DOHH2 (cell line): ENCODE results near the gene TSPAN2.

Experiments used
- H3F3A ChIP-seq: fragments of 200-600 bp; sonication (generic), shearing (Covaris generic); 2 replicates; pipeline ENCODE4 v1.6.0; 2016; ENCODE audit warnings: antibody characterized with exemption, mild to moderate bottlenecking; ENCODE audit not compliant: control insufficient read depth, insufficient read depth
- H3K27ac ChIP-seq: fragments of 200-600 bp; sonication (generic); 2 replicates; pipeline ENCODE4 v1.5.1; 2014; ENCODE audit warnings: low read depth, mild to moderate bottlenecking, low read length, moderate library complexity
- H3K27me3 ChIP-seq: fragments of 200-600 bp; sonication (generic); 2 replicates; pipeline ENCODE4 v1.6.1; 2014; ENCODE audit warnings: mild to moderate bottlenecking, low read length, mixed read lengths; ENCODE audit not compliant: control insufficient read depth
- H3K36me3 ChIP-seq: fragments of 200-600 bp; sonication (generic); 2 replicates; pipeline ENCODE4 v1.6.1; 2014; ENCODE audit warnings: mild to moderate bottlenecking, low read length, moderate library complexity, mixed read lengths; ENCODE audit not compliant: control insufficient read depth
- H3K4me1 ChIP-seq: fragments of 200-600 bp; sonication (generic); 2 replicates; pipeline ENCODE4 v1.6.1; 2014; ENCODE audit warnings: mild to moderate bottlenecking, low read length, mixed read lengths; ENCODE audit not compliant: control insufficient read depth
- H3K4me2 ChIP-seq: fragments of 200-600 bp; sonication (generic); 2 replicates; pipeline ENCODE4 v1.6.0; 2014; ENCODE audit warnings: mild to moderate bottlenecking, low read length, moderate library complexity
- H3K4me3 ChIP-seq: fragments of 200-600 bp; sonication (generic); 2 replicates; pipeline ENCODE4 v1.5.1; 2014; ENCODE audit warnings: mild to moderate bottlenecking, low read length, mixed read lengths
- H3K79me2 ChIP-seq: fragments of 200-600 bp; sonication (generic); 2 replicates; pipeline ENCODE4 v1.6.1; 2014; ENCODE audit warnings: mild to moderate bottlenecking, low read length, mixed read lengths; ENCODE audit not compliant: control insufficient read depth
- H3K9me2 ChIP-seq: fragments of 200-600 bp; sonication (generic); replicated peaks from 2 replicates; pipeline ENCODE4 v1.6.1; 2014; ENCODE audit warnings: mild to moderate bottlenecking, low read length, mixed read lengths; ENCODE audit not compliant: control insufficient read depth
- H3K9me3 ChIP-seq: fragments of 200-600 bp; sonication (generic); 2 replicates; pipeline ENCODE4 v1.6.1; 2014; ENCODE audit warnings: antibody characterized with exemption, low read length, mixed read lengths; ENCODE audit not compliant: control insufficient read depth, insufficient read depth
- H4K20me1 ChIP-seq: fragments of 200-600 bp; sonication (generic); 2 replicates; pipeline ENCODE4 v1.6.0; 2014; ENCODE audit warnings: low read depth, mild to moderate bottlenecking, antibody characterized with exemption, low read length, moderate library complexity; ENCODE audit not compliant: control insufficient read depth, insufficient read depth
- CTCF ChIP-seq: fragments of 200-600 bp; sonication (generic); IDR thresholded peaks from one replicate; pipeline ENCODE4 v1.5.1; 2014; ENCODE audit warnings: antibody characterized with exemption, mild to moderate bottlenecking, low read depth, low read length; ENCODE audit not compliant: poor library complexity, severe bottlenecking
- EZH2phosphoT487 ChIP-seq: fragments of 200-600 bp; sonication (generic); IDR thresholded peaks from 2 replicates; pipeline ENCODE4 v1.6.1; 2017; ENCODE audit warnings: borderline replicate concordance, mild to moderate bottlenecking, antibody characterized with exemption, low read length, moderate library complexity, mixed read lengths

Gene TSPAN2

GRCh38 chr1:115013792-115014191, 75.5 kb downstream of the TSPAN2 start:
- Histone ChIP-seq H4K20me1 (no peaks in the 10 kb centered on the region), H3K79me2 (no peaks in the 10 kb centered on the region), H3K36me3 (no peaks in the 10 kb centered on the region), H3F3A (no peaks in the 10 kb centered on the region), H3K9me3 (no peaks in the 10 kb centered on the region), H3K9me2 (no peaks in the 10 kb centered on the region), H3K27me3 (no peaks in the 10 kb centered on the region), H3K4me3 (no peak overlapping the region), H3K4me2 (no peak overlapping the region), H3K27ac (no peak overlapping the region), H3K4me1 (no peaks in the 10 kb centered on the region)
- no peak for TF ChIP-seq CTCF
- TF ChIP-seq EZH2phosphoT487: no peak

GRCh38 chr1:115012434-115012833, 76.9 kb downstream of the TSPAN2 start:
- no peaks in the 10 kb centered on the region for H3K27me3 ChIP-seq
- no peak overlapping the region for H3K27ac ChIP-seq
- TF ChIP-seq CTCF (no peak), EZH2phosphoT487 (no peak)
- H3K9me2 ChIP-seq: no peaks in the 10 kb centered on the region
- no peaks in the 10 kb centered on the region for H3K36me3 ChIP-seq
- H3K4me1 ChIP-seq: no peaks in the 10 kb centered on the region
- H3K4me2 ChIP-seq: no peak overlapping the region
- H3F3A ChIP-seq: no peaks in the 10 kb centered on the region
- no peaks in the 10 kb centered on the region for H3K79me2 ChIP-seq
- no peaks in the 10 kb centered on the region for H3K9me3 ChIP-seq
- no peaks in the 10 kb centered on the region for H4K20me1 ChIP-seq
- H3K4me3 ChIP-seq: no peak overlapping the region

GRCh38 chr1:115012006-115012405, 77.3 kb downstream of the TSPAN2 start:
- H3F3A ChIP-seq: no peaks in the 10 kb centered on the region
- H3K9me3 ChIP-seq: no peaks in the 10 kb centered on the region
- no peaks in the 10 kb centered on the region for H3K9me2 ChIP-seq
- no peak overlapping the region for H3K4me2 ChIP-seq
- H3K27me3 ChIP-seq: no peaks in the 10 kb centered on the region
- no peaks in the 10 kb centered on the region for H4K20me1 ChIP-seq
- no peaks in the 10 kb centered on the region for H3K79me2 ChIP-seq
- H3K4me1 ChIP-seq: no peaks in the 10 kb centered on the region
- no peaks in the 10 kb centered on the region for H3K36me3 ChIP-seq
- H3K4me3 ChIP-seq: no peak overlapping the region
- H3K27ac ChIP-seq: no peak overlapping the region
- no peak for TF ChIP-seq CTCF

- no peak overlapping the region for H3K4me2 ChIP-seq
- no peaks in the 10 kb centered on the region for H3F3A ChIP-seq
- no peak overlapping the region for H3K4me3 ChIP-seq
- no peak for TF ChIP-seq EZH2phosphoT487
- no peak for TF ChIP-seq CTCF
- H3K4me1 ChIP-seq: no peaks in the 10 kb centered on the region
- no peaks in the 10 kb centered on the region for H3K79me2 ChIP-seq
- no peaks in the 10 kb centered on the region for H3K27me3 ChIP-seq
- H4K20me1 ChIP-seq: no peaks in the 10 kb centered on the region
- H3K9me3 ChIP-seq: no peaks in the 10 kb centered on the region
- H3K27ac ChIP-seq: no peak overlapping the region
- H3K9me2 ChIP-seq: no peaks in the 10 kb centered on the region
- H3K36me3 ChIP-seq: no peaks in the 10 kb centered on the region
Measured at GRCh38 chr1:115006191-115006590, 83.1 kb downstream of the TSPAN2 start.
